Neural cell (in vitro differentiated cells): ENCODE data around the gene FCN1. TPM values are rescaled to one million over a fixed set of nuclear protein-coding genes. Genes with fewer than 3 reads are reported as not detected.

Source experiments
- H2AFZ ChIP-seq: fragments of 200-600, 300-800 bp; sonication (generic), shearing (Covaris generic); 2 replicates; pipeline ENCODE4 v1.6.0; 2014; ENCODE audit warnings: low read depth, mild to moderate bottlenecking, antibody characterized with exemption, low read length, moderate library complexity
- H3F3A ChIP-seq: fragments of 200-600 bp; shearing (Covaris generic); 2 replicates; pipeline ENCODE4 v1.6.1; 2016; ENCODE audit warnings: mild to moderate bottlenecking, moderate library complexity, mixed read lengths, antibody characterized with exemption, low read length; ENCODE audit not compliant: insufficient read depth, poor library complexity, severe bottlenecking
- H3K27ac ChIP-seq: fragments of 200-600, 300-800 bp; sonication (generic), shearing (Covaris generic); 2 replicates; pipeline ENCODE4 v1.5.1; 2014; ENCODE audit warnings: mild to moderate bottlenecking, low read length, moderate library complexity
- H3K27me3 ChIP-seq: fragments of 300-800, 200-600 bp; sonication (generic), shearing (Covaris generic); 2 replicates; pipeline ENCODE4 v1.6.0; 2014; ENCODE audit warnings: mild to moderate bottlenecking, low read depth, low read length, moderate library complexity; ENCODE audit not compliant: insufficient read depth
- H3K36me3 ChIP-seq: fragments of 300-800, 200-600 bp; sonication (generic), shearing (Covaris generic); 2 replicates; pipeline ENCODE4 v1.5.1; 2014; ENCODE audit warnings: mild to moderate bottlenecking, antibody characterized with exemption, low read length, moderate library complexity; ENCODE audit not compliant: insufficient read depth
- H3K4me2 ChIP-seq: fragments of 300-800, 200-600 bp; sonication (generic), shearing (Covaris generic); 2 replicates; pipeline ENCODE4 v1.6.0; 2014; ENCODE audit warnings: mild to moderate bottlenecking, low read length
- H3K4me3 ChIP-seq: fragments of 300-800, 200-600 bp; sonication (generic), shearing (Covaris generic); 2 replicates; pipeline ENCODE4 v1.5.1; 2014; ENCODE audit warnings: mild to moderate bottlenecking, low read length, moderate library complexity
- H3K79me2 ChIP-seq: fragments of 200-600 bp; shearing (Covaris generic); replicated peaks from 2 replicates; pipeline ENCODE4 v1.6.0; 2014; ENCODE audit warnings: mild to moderate bottlenecking, low read length, moderate library complexity; ENCODE audit not compliant: insufficient read depth
- H3K9ac ChIP-seq: fragments of 300-800, 200-600 bp; sonication (generic), shearing (Covaris generic); 2 replicates; pipeline ENCODE4 v1.6.1; 2016; ENCODE audit warnings: mild to moderate bottlenecking, low read length, mixed read lengths
- H3K9me2 ChIP-seq: fragments of 200-600 bp; shearing (Covaris generic); 2 replicates; pipeline ENCODE4 v1.6.1; 2016; ENCODE audit warnings: mild to moderate bottlenecking, low read length, mixed read lengths; ENCODE audit not compliant: insufficient read depth
- H3K9me3 ChIP-seq: fragments of 200-600, 300-800 bp; sonication (generic), shearing (Covaris generic); 2 replicates; pipeline ENCODE4 v1.6.1; 2016; ENCODE audit warnings: mild to moderate bottlenecking, mixed run types, low read length, moderate library complexity, mixed read lengths
- H4K20me1 ChIP-seq: fragments of 200-600 bp; shearing (Covaris generic); 2 replicates; pipeline ENCODE4 v1.6.1; 2016; ENCODE audit warnings: mild to moderate bottlenecking, mixed run types; ENCODE audit not compliant: insufficient read depth
- CTCF ChIP-seq: fragments of 450-650 bp; IDR thresholded peaks from 2 replicates; pipeline ENCODE4 v1.5.1; 2014; ENCODE audit warnings: antibody characterized with exemption, mild to moderate bottlenecking, moderate library complexity; ENCODE audit not compliant: poor library complexity, severe bottlenecking
- EP300 ChIP-seq: fragments of 450-650 bp; conservative IDR thresholded peaks from 2 replicates; pipeline ENCODE4 v1.6.1; 2014; ENCODE audit warnings: antibody characterized with exemption, mild to moderate bottlenecking, moderate library complexity; ENCODE audit not compliant: poor library complexity, severe bottlenecking
- MXI1 ChIP-seq: fragments of 450-650 bp; conservative IDR thresholded peaks from 2 replicates; pipeline ENCODE4 v1.6.1; 2014; ENCODE audit warnings: antibody characterized with exemption, mild to moderate bottlenecking; ENCODE audit not compliant: poor library complexity, severe bottlenecking
- POLR2AphosphoS5 ChIP-seq: IDR thresholded peaks from 2 replicates; pipeline ENCODE4 v1.6.1; 2012
- REST ChIP-seq: IDR thresholded peaks from 2 replicates; pipeline ENCODE4 v1.6.1; 2012; ENCODE audit warnings: borderline replicate concordance
- SMC3 ChIP-seq: fragments of 450-650 bp; conservative IDR thresholded peaks from 2 replicates; pipeline ENCODE4 v1.6.1; 2014; ENCODE audit warnings: antibody characterized with exemption, mild to moderate bottlenecking, moderate library complexity; ENCODE audit not compliant: poor library complexity
- TAF1 ChIP-seq: IDR thresholded peaks from 2 replicates; pipeline ENCODE4 v1.6.1; 2012; ENCODE audit warnings: low read depth
- polyA plus RNA-seq: library from polyadenylated mRNA; depleted of rRNA; stranded (reverse); fragments of >200 nt; gene quantifications from 2 replicates; pipeline ENCODE4 v1.2.3, GENCODE V29; 2014

Gene FCN1
- polyA plus RNA-seq, 1 donor from 2014 or later: not detected

GRCh38 chr9:134942788-134943184 lies 25.1 kb upstream of the FCN1 start:
- no peak overlapping the region for H3K4me3 ChIP-seq
- no peaks in the 10 kb centered on the region for H3F3A ChIP-seq
- H3K36me3 ChIP-seq: no peaks in the 10 kb centered on the region
- no peak for TF ChIP-seq MXI1
- no peak for TF ChIP-seq POLR2AphosphoS5
- no peak for TF ChIP-seq EP300
- no peak for TF ChIP-seq TAF1
- H3K27ac ChIP-seq: peak overlapping the region; percentile 60
- H3K4me2 ChIP-seq: no peak overlapping the region
- H4K20me1 ChIP-seq: no peaks in the 10 kb centered on the region
- H2AFZ ChIP-seq: no peak overlapping the region
- no peaks in the 10 kb centered on the region for H3K9me2 ChIP-seq
- H3K27me3 ChIP-seq: no peaks in the 10 kb centered on the region
- no peaks in the 10 kb centered on the region for H3K9me3 ChIP-seq
- peak overlapping the region; percentile 42 for H3K9ac ChIP-seq
- no peaks in the 10 kb centered on the region for H3K79me2 ChIP-seq

- Histone ChIP-seq H3K36me3 (no peaks in the 10 kb centered on the region), H3K27me3 (no peaks in the 10 kb centered on the region), H3K9me3 (no peaks in the 10 kb centered on the region), H3K9ac (peak overlapping the region; percentile 42), H3K27ac (peak overlapping the region; percentile 60), H3F3A (no peaks in the 10 kb centered on the region), H3K79me2 (no peaks in the 10 kb centered on the region), H3K4me2 (no peak overlapping the region), H2AFZ (no peak overlapping the region), H3K9me2 (no peaks in the 10 kb centered on the region), H3K4me3 (peak overlapping the region; percentile 17), H4K20me1 (no peaks in the 10 kb centered on the region)
- TF ChIP-seq REST (peak; percentile 12), TAF1 (no peak), POLR2AphosphoS5 (no peak)
Observed at GRCh38 chr9:134942011-134942787, 24.5 kb upstream of the FCN1 start.

GRCh38 chr9:134940236-134941208 lies 22.8 kb upstream of the FCN1 start:
- TF ChIP-seq CTCF (no peak), POLR2AphosphoS5 (no peak), SMC3 (no peak), REST (no peak)
- H3K4me3 ChIP-seq: no peak overlapping the region
- H2AFZ ChIP-seq: no peak overlapping the region
- H3K36me3 ChIP-seq: no peaks in the 10 kb centered on the region
- no peak overlapping the region for H3K27ac ChIP-seq
- no peaks in the 10 kb centered on the region for H4K20me1 ChIP-seq
- H3K9ac ChIP-seq: no peak overlapping the region
- H3F3A ChIP-seq: no peaks in the 10 kb centered on the region
- no peaks in the 10 kb centered on the region for H3K79me2 ChIP-seq
- H3K9me2 ChIP-seq: no peaks in the 10 kb centered on the region
- no peaks in the 10 kb centered on the region for H3K9me3 ChIP-seq
- no peak overlapping the region for H3K4me2 ChIP-seq
- H3K27me3 ChIP-seq: no peaks in the 10 kb centered on the region
